Stomach (tissue), 4 donors: ENCODE results near the gene PLAC8L1.

Source experiments
- POLR2A ChIP-seq, 4 donors: fragments of 450-650 bp; IDR thresholded peaks; one replicate each; pipeline ENCODE4 v1.6.1; 2016; ENCODE audit warnings: antibody characterized with exemption in 4 of 4, control low read depth in 2 of 4, mild to moderate bottlenecking in 1 of 4, moderate library complexity in 1 of 4
- TF ChIP-seq, protein P1 (sequence below), 7 experiments: fragments of 450-650 bp in 4 of 7; fragments of 200-600 bp in 3 of 7; sonication (generic) in 3 of 7; IDR thresholded peaks; one replicate each; pipeline ENCODE4 v1.5.1; 2016 to 2019; ENCODE audit warnings: antibody characterized with exemption in 7 of 7, control low read depth in 2 of 7, mild to moderate bottlenecking in 1 of 7

DNA sequence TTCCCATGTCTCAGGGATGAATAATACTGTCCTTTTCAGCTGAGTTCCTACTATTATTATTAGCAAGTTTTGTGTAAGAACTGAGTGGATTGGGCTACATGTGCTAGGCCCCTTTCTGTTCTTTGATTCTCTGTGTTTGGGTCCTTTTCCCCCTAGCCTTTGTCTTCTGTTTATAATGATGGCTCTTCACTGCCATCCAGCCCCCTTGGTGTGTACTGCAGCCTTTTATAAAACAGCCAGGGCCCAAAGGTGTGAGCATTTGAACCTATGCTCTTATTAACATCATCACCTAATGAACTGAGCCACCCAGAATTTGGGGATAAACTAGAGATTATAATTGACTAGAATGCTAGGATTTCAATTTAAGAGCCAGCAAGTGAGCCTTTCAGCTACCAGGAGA is 52.6 kb downstream of the PLAC8L1 start:
- TF ChIP-seq POLR2A (IDR thresholded peaks at IDR 0.05), result no peak
- TF ChIP-seq, protein P1, sequence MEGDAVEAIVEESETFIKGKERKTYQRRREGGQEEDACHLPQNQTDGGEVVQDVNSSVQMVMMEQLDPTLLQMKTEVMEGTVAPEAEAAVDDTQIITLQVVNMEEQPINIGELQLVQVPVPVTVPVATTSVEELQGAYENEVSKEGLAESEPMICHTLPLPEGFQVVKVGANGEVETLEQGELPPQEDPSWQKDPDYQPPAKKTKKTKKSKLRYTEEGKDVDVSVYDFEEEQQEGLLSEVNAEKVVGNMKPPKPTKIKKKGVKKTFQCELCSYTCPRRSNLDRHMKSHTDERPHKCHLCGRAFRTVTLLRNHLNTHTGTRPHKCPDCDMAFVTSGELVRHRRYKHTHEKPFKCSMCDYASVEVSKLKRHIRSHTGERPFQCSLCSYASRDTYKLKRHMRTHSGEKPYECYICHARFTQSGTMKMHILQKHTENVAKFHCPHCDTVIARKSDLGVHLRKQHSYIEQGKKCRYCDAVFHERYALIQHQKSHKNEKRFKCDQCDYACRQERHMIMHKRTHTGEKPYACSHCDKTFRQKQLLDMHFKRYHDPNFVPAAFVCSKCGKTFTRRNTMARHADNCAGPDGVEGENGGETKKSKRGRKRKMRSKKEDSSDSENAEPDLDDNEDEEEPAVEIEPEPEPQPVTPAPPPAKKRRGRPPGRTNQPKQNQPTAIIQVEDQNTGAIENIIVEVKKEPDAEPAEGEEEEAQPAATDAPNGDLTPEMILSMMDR (IDR thresholded peaks at IDR 0.05), result no peak
